MV-4-11 (cell line): Measurements from ENCODE around the gene ZFAND2A.
"Not testable (repeated sequence)": the region's sequence is repeated elsewhere in the genome, so short reads cannot be mapped to it uniquely, and the experiment has no call there.

Experiments used
- DNase-seq: peaks from one replicate; lab custom pipeline; 2025; lab: John Stamatoyannopoulos, UW

The ZFAND2A gene

DNA sequence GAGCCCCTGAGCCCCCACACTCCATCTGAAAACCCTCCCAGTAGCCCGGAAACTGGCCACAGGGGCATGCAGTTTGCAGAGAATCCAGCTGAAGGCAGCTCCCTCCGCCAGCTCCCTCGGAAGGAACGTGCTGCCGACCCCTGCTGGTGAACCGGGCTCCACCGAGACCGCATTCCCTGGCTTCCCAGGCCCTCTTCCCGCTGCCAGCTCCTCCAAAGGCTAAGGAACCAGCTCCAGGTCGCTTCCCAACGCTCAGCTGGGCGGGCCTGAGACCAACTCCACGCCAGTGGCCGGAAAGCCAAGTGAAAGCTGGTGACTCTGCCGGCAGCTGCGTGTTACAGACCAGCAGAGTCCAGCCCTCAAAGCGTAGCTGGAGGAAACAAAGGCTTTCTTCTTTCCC is 36.3 kb downstream of the ZFAND2A start:
- no peak for DNase-seq

DNA sequence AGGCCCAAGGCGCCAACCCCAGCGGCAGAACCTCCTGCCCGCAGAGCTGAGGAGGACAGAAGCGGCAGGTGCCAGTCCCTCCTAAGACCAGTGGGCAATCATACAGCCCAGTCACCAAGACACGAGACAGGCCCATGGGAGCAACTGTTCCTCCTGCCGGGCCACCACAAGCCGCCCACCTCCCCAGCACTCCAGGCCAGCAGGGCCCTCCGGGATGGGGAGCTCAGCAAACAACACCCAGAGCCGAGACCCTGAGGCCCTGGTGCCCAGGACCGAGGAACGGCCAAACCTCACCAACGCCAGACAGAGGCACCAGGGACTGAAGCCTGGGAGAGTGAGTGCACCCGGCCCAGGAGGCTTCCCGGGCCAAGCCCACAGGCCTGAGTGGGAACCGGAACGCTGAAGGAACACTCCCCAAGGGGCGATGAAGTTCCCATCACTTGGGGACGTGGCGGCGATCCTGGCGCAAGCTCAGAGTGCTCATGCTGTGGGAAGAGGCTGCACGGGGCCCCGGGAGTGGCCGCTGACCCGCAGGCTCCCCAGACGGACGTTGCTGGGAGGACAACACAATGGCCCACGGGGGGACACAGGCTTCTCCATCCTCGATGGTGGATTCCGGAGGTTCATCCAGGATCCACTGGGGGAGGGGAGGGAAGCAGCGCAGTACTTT is 37.0 kb downstream of the ZFAND2A start:
- no peak for DNase-seq

DNA sequence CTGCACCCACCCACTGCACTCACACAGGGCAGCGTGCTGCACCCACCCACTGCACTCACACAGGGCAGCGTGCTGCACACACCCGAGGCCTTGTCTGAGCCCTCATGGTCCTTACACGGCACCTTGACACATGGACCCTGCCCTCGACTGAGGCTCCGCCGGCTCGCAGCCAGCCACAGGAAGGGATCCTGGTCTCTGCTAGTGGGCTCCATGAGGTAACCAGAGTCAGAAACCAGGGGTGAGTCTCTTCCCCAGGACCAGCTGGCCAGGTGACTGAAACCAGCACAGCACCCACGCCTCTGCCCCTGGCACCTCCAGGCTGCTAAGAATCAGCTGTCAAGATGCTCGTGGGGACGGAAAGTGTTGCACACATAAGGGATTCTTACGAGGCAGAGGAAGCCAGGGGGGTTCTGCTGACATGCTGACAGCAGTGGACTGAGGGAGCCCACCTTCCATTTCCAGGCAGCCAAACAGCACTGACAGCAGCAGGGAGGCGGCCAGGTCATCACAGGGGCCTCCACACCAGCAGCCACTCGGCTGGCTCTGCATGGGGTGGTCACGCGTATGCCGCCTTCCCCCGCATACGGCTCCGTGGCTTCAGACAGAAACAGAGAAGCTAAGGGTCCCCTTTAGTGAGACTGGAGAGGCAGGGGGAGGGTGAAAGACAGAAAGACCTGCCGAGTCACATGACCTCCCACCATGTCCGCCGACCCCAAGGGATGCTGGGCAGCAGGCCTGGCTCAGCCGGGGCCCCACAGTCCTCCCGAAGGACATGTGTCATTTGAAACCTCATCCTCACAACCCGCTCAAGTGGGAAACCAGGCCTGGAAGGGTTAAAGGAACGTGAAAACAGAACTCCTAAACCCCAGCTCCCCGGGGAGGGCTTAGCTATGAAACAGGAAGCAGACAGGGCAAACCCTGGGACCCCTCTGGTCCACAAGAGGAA is 37.8 kb downstream of the ZFAND2A start:
- DNase-seq: peak; percentile 76

DNA sequence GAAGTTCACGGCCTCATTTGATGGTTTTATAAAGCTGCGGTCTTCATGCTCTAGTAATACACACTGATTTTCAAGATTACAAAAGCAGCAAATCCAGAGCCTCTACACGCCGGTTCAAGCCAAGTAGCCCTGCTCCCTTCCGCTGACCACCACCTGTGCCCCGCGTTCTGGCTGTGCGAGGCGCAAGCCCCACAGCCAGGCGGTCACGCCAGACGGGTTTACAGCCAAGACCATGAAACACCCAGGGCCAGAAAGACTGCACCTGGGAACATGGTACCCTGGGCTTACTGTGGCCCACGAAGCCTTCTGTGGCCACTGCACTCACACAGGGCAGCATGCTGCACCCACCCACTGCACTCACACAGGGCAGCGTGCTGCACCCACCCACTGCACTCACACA is 38.5 kb downstream of the ZFAND2A start:
- no peak for DNase-seq

DNA sequence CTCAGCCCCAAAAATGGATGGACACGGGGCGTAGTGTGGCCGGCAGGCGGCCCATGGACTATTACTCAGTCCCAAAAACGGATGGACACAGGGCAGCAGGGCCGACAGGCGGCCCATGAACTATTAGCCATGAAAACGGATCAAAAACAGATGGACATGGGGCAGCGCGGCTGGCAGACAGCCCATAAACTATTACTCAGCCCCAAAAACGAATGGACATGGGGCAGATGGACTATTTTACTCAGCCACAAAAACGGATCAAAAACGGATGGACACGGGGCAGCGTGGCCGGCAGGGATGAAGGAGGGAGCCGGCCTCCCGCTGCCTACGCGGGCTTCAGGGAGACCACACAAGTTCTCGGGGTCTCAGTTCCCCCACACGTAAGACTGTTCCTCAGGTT is 39.2 kb downstream of the ZFAND2A start:
- DNase-seq: no peak

DNA sequence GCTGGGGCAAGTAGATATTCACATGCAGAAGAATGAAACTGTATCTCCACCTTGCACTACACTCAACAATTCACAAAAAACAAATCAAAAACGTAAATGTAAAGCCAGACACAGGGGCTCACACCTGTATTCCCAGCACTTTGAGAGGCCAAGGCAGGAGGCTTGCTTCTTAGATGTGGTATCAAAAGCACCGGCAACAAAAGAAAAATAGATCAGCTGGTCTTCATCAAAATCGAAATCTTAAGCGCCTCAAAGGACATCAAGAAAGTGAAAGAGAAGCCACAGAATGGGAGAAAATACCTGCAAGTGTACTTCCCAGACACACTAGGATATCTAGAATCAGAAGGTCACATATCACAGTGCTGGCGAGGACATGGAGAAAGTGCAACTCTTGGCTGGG is 40.8 kb downstream of the ZFAND2A start:
- no peak for DNase-seq

DNA sequence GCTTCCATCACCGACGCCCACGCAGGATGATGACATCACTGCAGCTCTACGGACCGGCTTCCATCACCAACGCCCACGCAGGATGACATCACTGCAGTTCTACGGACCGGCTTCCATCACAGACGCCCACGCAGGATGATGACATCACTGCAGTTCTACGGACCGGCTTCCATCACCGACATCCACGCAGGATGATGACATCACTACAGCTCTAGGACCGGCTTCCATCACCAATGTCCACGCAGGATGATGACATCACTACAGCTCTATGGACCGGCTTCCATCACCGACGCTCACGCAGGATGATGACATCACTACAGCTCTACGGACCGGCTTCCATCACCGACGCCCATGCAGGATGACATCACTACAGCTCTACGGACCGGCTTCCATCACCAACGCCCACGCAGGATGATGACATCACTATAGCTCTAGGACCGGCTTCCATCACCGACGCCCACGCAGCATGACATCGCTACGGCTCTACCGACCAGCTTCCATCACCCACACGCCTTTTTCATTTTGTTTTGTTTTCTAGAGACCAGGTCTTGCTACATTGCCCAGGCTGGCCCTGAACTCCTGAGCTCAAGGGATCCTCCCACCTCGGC is 42.6 kb downstream of the ZFAND2A start:
- DNase-seq: no peak

DNA sequence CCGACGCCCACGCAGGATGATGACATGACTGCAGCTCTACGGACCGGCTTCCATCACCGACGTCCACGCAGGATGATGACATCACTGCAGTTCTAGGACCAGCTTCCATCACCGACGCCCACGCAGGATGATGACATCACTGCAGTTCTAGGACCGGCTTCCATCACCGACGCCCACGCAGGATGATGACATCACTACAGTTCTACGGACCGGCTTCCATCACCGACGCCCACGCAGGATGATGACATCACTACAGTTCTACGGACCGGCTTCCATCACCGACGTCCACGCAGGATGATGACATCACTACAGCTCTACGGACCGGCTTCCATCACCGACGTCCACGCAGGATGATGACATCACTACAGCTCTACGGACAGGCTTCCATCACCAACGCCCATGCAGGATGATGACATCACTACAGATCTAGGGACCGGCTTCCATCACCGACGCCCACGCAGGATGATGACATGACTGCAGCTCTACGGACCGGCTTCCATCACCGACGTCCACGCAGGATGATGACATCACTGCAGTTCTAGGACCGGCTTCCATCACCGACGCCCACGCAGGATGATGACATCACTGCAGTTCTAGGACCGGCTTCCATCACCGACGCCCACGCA is 43.5 kb downstream of the ZFAND2A start:
- not testable (repeated sequence) for DNase-seq

DNA sequence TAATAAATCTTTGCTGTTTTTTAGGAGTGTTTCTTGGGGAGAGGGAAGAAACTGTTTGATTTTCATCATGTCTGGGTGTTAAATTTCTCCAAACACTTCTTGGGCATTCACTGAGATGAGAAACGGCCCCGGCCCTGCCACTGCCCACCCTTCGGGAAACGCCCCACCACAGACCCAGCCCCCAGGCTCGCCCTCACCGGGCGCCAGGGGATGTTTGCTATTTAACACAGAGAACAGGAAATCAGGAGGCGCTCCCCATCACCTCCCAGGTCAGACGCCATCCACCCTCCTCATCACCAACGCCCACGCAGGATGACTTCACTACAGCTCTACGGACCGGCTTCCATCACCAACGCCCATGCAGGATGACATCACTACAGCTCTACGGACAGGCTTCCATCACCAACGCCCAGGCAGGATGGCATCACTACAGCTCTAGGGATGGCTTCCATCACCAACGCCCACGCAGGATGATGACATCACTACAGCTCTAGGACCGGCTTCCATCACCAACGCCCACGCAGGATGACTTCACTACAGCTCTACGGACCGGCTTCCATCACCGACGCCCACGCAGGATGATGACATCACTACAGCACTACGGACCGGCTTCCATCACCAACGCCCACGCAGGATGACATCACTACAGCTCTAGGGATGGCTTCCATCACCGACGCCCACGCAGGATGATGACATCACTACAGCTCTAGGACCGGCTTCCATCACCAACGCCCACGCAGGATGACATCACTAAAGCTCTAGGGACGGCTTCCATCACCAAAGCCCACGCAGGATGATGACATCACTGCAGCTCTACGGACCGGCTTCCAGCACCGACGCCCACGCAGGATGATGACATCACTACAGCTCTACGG is 44.6 kb downstream of the ZFAND2A start:
- DNase-seq: not testable (repeated sequence)

DNA sequence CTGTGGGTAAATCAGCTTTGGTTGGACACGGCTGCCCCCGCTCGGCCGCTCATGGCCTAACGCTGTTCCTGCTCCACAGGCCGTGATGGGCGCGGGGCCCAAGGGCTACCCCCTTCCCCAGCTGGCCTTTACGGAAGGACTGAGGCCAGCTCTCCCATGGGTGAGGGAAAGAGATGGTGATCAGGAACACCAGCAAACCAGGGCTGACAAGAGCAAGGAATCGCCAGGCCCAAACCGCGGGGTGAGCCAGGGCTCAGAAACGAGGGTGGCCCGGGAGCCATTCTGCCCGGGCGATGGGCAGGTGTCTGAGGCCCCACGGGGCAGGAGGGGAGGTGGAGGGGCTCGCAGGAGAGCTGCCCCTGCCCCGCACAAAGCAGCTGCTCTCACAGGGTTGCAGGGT is 45.5 kb downstream of the ZFAND2A start:
- DNase-seq: no peak

DNA sequence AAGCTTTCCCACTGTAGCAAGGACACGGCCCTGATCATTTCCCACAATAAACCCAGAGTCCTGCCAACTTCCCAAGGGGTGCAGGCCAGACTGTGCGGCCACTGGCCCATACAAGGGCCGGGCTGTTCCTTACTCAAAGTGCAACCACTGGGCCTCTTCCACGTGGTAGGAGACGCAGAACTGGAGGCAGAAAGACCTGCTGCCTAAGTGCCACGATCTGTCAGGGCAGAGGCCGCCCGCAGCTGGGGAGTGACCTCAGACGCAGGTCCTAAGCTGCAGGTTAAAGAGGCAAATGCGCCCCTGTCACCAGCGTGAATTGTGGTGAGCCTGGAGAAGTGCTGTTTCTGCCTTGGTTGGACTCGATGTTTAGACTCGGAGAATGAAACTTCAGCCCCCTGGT is 45.9 kb downstream of the ZFAND2A start:
- DNase-seq: no peak

DNA sequence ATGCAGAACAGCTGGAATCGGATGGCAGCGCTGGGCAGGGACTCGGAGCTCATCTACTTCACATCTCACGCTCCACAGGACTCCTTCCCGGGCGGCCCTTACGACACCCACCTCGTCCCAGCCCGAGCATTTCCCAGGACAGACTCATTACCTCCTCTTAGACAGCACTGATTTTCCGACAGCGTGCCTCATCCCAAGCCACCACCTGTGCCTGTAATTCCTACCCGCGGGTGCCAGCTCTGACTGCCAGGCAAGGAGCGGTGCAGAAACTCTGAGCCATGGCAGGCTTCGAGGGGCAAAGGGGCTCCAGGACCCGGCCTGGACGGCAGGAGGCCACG is 46.5 kb downstream of the ZFAND2A start:
- DNase-seq: no peak

DNA sequence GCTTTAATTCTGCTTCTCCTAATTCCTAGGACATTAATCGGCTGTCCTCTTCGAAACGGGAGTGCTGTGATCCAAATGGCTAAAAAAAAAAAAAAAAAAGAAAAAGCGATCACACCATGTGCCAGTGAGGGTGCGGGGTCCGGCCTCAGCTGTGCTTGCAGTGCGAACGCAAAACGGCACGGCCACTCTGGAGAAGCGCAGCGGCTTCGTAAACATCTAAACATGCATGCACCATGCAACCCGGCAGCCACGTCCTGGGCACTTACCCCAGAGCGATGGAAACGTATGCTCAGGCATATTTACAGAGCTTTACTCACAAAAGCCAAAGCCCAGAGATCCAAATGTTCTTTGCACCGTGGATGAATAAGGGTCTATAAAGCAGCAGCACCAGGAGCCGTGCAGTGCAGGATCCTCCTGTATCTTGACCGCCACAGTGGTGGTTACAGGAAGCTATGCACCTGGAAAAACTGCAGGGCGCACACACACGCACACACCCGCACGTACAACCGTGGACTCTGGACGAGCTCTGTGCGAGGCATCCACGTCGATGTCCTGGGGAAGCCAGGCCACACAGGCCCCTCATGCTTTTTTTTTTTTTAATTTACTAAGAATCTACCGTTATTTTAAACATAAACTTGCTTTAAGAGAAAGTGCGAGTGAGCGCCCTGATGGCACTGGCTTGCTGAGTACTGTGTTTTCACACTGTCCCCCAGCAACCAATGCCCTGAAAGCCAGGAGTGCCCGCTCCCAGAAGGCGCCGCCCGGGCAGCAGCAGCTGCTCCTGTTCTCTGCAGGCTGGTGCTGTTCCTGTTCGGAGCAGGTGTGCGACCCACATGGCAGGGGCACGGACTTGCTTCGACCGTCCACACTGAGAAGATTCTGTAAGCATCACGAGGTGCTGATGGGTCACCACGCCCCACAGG is 47.1 kb downstream of the ZFAND2A start:
- no peak for DNase-seq

DNA sequence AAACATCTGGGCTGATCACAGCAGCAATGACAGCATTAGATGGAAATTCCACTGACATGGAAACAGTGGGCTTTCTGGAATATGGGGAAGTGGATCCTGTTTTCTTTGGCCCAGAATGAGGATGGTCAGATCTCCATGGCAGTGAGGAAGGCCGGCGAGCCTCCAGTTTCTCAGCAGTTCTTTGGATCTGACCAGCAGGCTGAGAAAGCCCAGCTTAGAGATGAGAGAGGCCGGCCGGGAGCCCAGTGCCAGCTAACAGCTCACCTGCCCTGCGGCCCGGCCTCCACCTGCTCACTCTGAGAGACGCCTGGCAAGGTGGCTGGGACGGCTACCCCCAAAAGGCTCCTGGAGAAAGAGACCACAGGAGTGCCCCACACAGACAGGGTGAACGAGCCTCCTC is 47.9 kb downstream of the ZFAND2A start:
- DNase-seq: no peak

DNA sequence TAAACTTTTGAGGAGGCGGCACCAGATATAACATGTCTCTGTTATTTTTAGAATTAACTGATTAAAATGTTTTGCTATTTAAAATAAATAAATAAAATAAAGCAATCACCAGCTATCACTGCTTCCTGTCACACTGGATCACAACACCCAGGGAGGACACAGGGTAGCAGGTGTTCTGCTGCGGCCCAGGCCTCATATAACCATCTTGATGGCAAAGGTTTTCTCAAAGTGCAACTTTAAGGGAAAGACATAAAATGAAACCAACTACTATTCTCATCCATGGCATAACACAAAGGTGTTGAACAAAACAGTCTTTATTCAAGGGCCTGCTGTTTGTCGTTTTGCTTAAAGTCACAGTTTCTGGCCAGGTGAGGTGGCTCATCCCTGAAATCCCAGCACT is 48.8 kb downstream of the ZFAND2A start:
- no peak for DNase-seq

DNA sequence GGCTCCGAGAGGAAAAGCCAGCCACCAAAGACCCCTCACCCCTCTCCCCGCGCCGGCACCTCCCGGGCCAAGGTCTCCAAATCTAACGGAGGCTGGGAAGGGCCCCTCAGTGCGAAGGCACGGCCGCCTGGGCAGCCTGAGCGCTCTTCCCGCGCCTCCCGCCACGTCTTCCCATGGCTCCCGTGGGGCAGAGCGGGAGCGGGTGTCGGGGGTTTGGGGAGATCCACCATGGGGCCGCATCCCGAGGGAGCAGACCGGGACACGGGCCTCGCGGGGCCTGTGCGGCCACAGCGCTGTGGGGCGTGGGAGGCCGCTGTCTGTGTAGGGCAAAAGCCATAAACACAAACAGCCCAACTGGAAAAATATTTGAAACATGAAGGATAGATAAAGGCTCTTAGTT is 49.6 kb downstream of the ZFAND2A start:
- DNase-seq: no peak

DNA sequence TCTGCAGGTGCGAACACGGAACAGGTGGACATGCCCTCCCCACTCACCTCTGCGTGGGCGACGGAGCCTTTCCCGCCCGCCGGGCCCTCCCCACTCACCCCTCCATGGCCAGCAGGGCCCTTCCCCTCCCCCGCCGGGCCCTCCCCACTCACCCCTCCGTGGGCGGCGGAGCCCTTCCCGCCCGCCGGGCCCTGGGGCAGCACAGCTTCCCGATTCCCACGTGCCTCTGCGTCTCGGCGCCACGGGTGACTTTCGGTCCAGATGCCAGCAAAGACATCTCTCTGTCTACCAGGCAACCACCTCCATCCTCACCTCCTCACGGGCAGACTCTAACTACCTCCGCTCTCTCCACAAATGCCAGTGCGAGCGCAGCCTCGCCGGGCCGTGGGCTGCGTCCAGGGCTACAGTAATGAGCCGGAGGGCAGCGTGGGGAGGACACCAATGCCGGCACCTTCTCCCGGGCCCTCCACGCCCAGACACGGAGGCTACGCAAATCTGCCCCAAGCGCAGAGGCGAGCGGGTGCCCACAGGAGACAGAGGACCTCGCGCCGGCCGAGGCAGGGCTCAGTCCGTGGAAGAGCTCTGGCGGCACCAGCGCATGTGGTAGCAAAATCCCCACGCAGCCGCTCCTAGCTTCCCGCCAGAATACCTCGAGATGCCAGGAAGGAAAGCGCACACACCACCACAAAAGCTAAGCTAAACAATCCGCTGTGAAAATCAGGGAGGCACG is 50.2 kb downstream of the ZFAND2A start:
- no peak for DNase-seq

DNA sequence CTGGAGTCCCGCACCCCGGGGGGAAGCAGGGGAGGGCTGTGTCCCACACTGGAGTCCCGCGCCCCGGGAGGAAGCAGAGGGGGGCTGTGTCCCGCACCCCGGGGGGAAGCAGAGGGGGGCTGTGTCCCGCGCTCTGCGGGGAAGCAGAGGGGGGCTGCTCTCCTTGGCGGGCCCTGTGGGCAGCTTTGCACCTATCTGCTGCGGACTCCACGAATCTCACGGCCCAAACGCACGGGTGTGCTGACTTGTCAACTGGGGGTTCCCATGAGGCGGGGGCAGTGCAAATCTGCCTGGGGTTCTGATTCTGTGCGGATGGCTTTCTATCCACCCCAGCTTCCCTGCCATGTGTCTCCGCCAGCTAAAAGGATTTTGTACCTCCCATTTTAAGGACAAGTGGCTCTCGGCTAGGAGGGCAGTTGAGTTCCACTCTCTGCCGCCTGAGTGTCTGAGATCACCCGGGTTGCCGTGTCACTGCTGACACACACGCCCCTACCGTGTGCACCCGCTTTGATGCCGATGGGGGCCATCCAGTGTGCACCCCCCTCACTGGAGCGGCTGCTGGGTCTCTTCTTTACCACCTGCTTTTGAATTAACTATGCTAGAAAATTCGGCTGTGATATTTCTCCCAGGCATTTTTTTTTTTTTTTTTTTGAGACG is 51.6 kb downstream of the ZFAND2A start:
- DNase-seq: no peak

DNA sequence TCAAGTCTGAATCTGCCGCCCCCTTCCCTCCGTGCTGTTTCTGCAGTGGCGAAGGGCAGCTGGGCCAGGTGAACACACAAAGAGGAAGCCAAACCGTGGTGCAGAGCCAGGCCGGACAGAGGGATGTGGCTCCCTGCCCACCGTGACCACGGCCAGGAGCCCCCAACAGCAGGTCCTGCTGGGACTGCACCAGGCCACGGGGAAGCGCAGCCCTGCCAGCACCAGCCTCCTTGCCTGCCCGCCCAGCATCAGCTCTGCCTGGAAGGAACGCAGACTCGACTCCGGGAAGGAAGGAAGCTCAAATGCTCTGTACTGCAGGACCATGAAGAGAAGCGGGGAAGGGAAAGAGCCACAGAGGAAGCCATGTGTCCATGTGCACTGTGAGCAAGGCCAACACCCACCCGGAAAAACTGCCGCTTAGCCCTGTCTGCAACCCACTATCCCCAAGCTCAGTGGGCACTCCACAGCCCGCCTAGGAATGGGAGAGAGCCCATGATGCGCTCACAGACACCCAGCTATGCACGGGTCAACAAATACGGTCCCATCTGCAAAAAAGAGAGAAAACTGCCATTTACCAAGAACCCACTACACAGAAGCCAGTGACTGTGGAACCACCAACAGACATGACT is 53.1 kb downstream of the ZFAND2A start:
- no peak for DNase-seq
